SK-N-SH treated with all-trans-retinoic acid at 6 μM for 48 hours (cell line): ENCODE measurements around the gene OR2T10.
A peak's percentile ranks its signal among the peaks of the same experiment; 100 is the strongest.

ENCODE experiments used
- ATAC-seq: fragments of 200-7000 bp; cut with Tn5 transposase; 3 replicates; pipeline ENCODE4 v1.9.1; 2020; ENCODE audit warnings: mild to moderate bottlenecking, moderate library complexity
- ARNTL ChIP-seq: fragments of 450-650 bp; formaldehyde crosslinking; IDR thresholded peaks from 2 replicates; pipeline ENCODE4 v1.5.0; 2020; ENCODE audit warnings: low read depth, mild to moderate bottlenecking, moderate library complexity, borderline replicate concordance
- BACH2 ChIP-seq: fragments of 250-450 bp; sonication (Bioruptor Pico); IDR thresholded peaks from 2 replicates; pipeline ENCODE4 v1.9.0; 2021; ENCODE audit warnings: mild to moderate bottlenecking, borderline replicate concordance
- CREB5 ChIP-seq: fragments of 250-450 bp; sonication (Bioruptor Pico); IDR thresholded peaks from 2 replicates; pipeline ENCODE4 v1.5.1; 2020; ENCODE audit warnings: low read depth, mild to moderate bottlenecking, moderate library complexity
- CSRNP3 ChIP-seq: fragments of 250-450 bp; sonication (Bioruptor Pico); IDR thresholded peaks from 2 replicates; pipeline ENCODE4 v1.5.1; 2021; ENCODE audit warnings: mild to moderate bottlenecking, moderate library complexity
- ESRRG ChIP-seq: fragments of 250-450 bp; sonication (Bioruptor Pico); IDR thresholded peaks from 2 replicates; pipeline ENCODE4 v1.6.1; 2021; ENCODE audit warnings: mild to moderate bottlenecking
- GLIS3 ChIP-seq: fragments of 250-450 bp; sonication (Bioruptor Pico); IDR thresholded peaks from 2 replicates; pipeline ENCODE4 v1.5.0; 2020; ENCODE audit warnings: mild to moderate bottlenecking, moderate library complexity
- ISL1 ChIP-seq: fragments of 250-450 bp; sonication (Bioruptor Pico); IDR thresholded peaks from 2 replicates; pipeline ENCODE4 v2.1.2; 2022; ENCODE audit warnings: mild to moderate bottlenecking, moderate library complexity
- OSR1 ChIP-seq: fragments of 250-450 bp; sonication (Bioruptor Pico); IDR thresholded peaks from 2 replicates; pipeline ENCODE4 v1.8.0; 2022; ENCODE audit warnings: moderate library complexity, mild to moderate bottlenecking, inconsistent platforms
- PATZ1 ChIP-seq: fragments of 250-450 bp; sonication (Bioruptor Pico); IDR thresholded peaks from 2 replicates; pipeline ENCODE4 v1.8.0; 2020; ENCODE audit warnings: mild to moderate bottlenecking, moderate library complexity, borderline replicate concordance
- POU6F1 ChIP-seq: fragments of 250-450 bp; sonication (Bioruptor Pico); IDR thresholded peaks from 2 replicates; pipeline ENCODE4 v1.8.0; 2021; ENCODE audit warnings: low read depth, mild to moderate bottlenecking, moderate library complexity, borderline replicate concordance
- PPARA ChIP-seq: fragments of 250-450 bp; sonication (Bioruptor Pico); IDR thresholded peaks from 2 replicates; pipeline ENCODE4 v1.5.0; 2020; ENCODE audit warnings: mild to moderate bottlenecking, borderline replicate concordance
- RARB ChIP-seq: fragments of 250-450 bp; sonication (Bioruptor Pico); IDR thresholded peaks from 2 replicates; pipeline ENCODE4 v1.8.0; 2021; ENCODE audit warnings: mild to moderate bottlenecking, moderate library complexity
- SNAI2 ChIP-seq: fragments of 250-450 bp; sonication (Bioruptor Pico); IDR thresholded peaks from 2 replicates; pipeline ENCODE4 v1.5.0; 2020; ENCODE audit warnings: mild to moderate bottlenecking, moderate library complexity
- TCF4 ChIP-seq: fragments of 250-450 bp; sonication (Bioruptor Pico); IDR thresholded peaks from 2 replicates; pipeline ENCODE4 v1.8.0; 2021; ENCODE audit warnings: mild to moderate bottlenecking, moderate library complexity, borderline replicate concordance
- TOX ChIP-seq: fragments of 250-450 bp; sonication (Bioruptor Pico); IDR thresholded peaks from 2 replicates; pipeline ENCODE4 v1.8.0; 2021; ENCODE audit warnings: mild to moderate bottlenecking, moderate library complexity, borderline replicate concordance
- ZC3H10 ChIP-seq: fragments of 250-450 bp; sonication (Bioruptor Pico); IDR thresholded peaks from 2 replicates; pipeline ENCODE4 v1.5.1; 2021; ENCODE audit warnings: mild to moderate bottlenecking, moderate library complexity
- ZFP3 ChIP-seq: fragments of 250-450 bp; sonication (Bioruptor Pico); IDR thresholded peaks from 2 replicates; pipeline ENCODE4 v1.5.0; 2020; ENCODE audit warnings: mild to moderate bottlenecking, moderate library complexity
- ZFP30 ChIP-seq: fragments of 450-650 bp; formaldehyde crosslinking; IDR thresholded peaks from 2 replicates; pipeline ENCODE4 v1.5.0; 2022; ENCODE audit warnings: mild to moderate bottlenecking, moderate library complexity
- ZNF565 ChIP-seq: fragments of 450-650 bp; formaldehyde crosslinking; conservative IDR thresholded peaks from 2 replicates; pipeline ENCODE4 v1.5.0; 2020; ENCODE audit warnings: low read depth, mild to moderate bottlenecking, moderate library complexity
- ZNF70 ChIP-seq: fragments of 450-650 bp; formaldehyde crosslinking; IDR thresholded peaks from 2 replicates; pipeline ENCODE4 v1.5.0; 2020; ENCODE audit warnings: mild to moderate bottlenecking, moderate library complexity
- ZNF8 ChIP-seq: fragments of 450-650 bp; formaldehyde crosslinking; IDR thresholded peaks from 2 replicates; pipeline ENCODE4 v1.5.0; 2020; ENCODE audit warnings: mild to moderate bottlenecking, moderate library complexity

OR2T10 gene

GRCh38 chr1:248625971-248626370 lies 28.5 kb upstream of the OR2T10 start:
- ATAC-seq = no peak
- TF ChIP-seq ZC3H10 (CRISPR knock-in tag) (no peak), PPARA (CRISPR knock-in tag) (no peak), ZNF565 (no peak), GLIS3 (CRISPR knock-in tag) (no peak), SNAI2 (CRISPR knock-in tag) (no peak), ZNF8 (CRISPR knock-in tag) (no peak), OSR1 (CRISPR knock-in tag) (no peak), ZNF70 (CRISPR knock-in tag) (no peak), ZFP30 (no peak)
- TF ChIP-seq, all 23 proteins: peak for 0

GRCh38 chr1:248625166-248625565 lies 27.7 kb upstream of the OR2T10 start:
- no peak for ATAC-seq
- TF ChIP-seq CSRNP3 (CRISPR knock-in tag) = no peak
- no peak for TF ChIP-seq ZC3H10 (CRISPR knock-in tag)
- no peak for TF ChIP-seq BACH2 (CRISPR knock-in tag)
- no peak for TF ChIP-seq SNAI2 (CRISPR knock-in tag)
- no peak for TF ChIP-seq ISL1 (CRISPR knock-in tag)
- TF ChIP-seq CREB5 (CRISPR knock-in tag) = no peak
- TF ChIP-seq GLIS3 (CRISPR knock-in tag) = no peak
- TF ChIP-seq ZNF8 (CRISPR knock-in tag) = no peak
- TF ChIP-seq ZFP3 = no peak
- TF ChIP-seq ESRRG (CRISPR knock-in tag) = no peak
- no peak for TF ChIP-seq PATZ1 (CRISPR knock-in tag)
- TF ChIP-seq TCF4 = no peak
- no peak for TF ChIP-seq ZFP30
- TF ChIP-seq POU6F1 (CRISPR knock-in tag) = no peak
- TF ChIP-seq ARNTL (CRISPR knock-in tag) = no peak
- TF ChIP-seq PPARA (CRISPR knock-in tag) = no peak

- no peak for TF ChIP-seq ZNF8 (CRISPR knock-in tag)
- TF ChIP-seq TOX (CRISPR knock-in tag) = no peak
- TF ChIP-seq ZNF565 = no peak
- no peak for TF ChIP-seq GLIS3 (CRISPR knock-in tag)
- TF ChIP-seq ZNF70 (CRISPR knock-in tag) = no peak
- no peak for TF ChIP-seq ESRRG (CRISPR knock-in tag)
- no peak for TF ChIP-seq ZFP30
- TF ChIP-seq ARNTL (CRISPR knock-in tag) = no peak
- TF ChIP-seq RARB (CRISPR knock-in tag) = no peak
- no peak for TF ChIP-seq SNAI2 (CRISPR knock-in tag)
- peak; percentile 88 for ATAC-seq
Observed at GRCh38 chr1:248622570-248623001, 25.1 kb upstream of the OR2T10 start.

- no peak for TF ChIP-seq ZNF70 (CRISPR knock-in tag)
- TF ChIP-seq PATZ1 (CRISPR knock-in tag) = no peak
- no peak for TF ChIP-seq GLIS3 (CRISPR knock-in tag)
- no peak for TF ChIP-seq PPARA (CRISPR knock-in tag)
- TF ChIP-seq POU6F1 (CRISPR knock-in tag) = no peak
- TF ChIP-seq ISL1 (CRISPR knock-in tag) = no peak
- TF ChIP-seq CREB5 (CRISPR knock-in tag) = no peak
- no peak for TF ChIP-seq ZNF8 (CRISPR knock-in tag)
- no peak for ATAC-seq
Observed at GRCh38 chr1:248621770-248622169, 24.3 kb upstream of the OR2T10 start.
